Mucosa of stomach (tissue), 1 donor: ENCODE data around the gene ANKRD50.

Source experiments
- H3K27me3 ChIP-seq: one replicate; pipeline ENCODE4 v1.7.0; 2013; ENCODE audit warnings: mild to moderate bottlenecking, low read length; ENCODE audit not compliant: control insufficient read depth, insufficient read depth
- H3K36me3 ChIP-seq: one replicate; pipeline ENCODE4 v1.7.0; 2013; ENCODE audit warnings: low read length; ENCODE audit not compliant: control insufficient read depth, insufficient read depth
- H3K4me1 ChIP-seq: one replicate; pipeline ENCODE4 v1.7.0; 2013; ENCODE audit warnings: mild to moderate bottlenecking, low read length; ENCODE audit not compliant: control insufficient read depth, insufficient read depth
- H3K4me3 ChIP-seq: one replicate; pipeline ENCODE4 v1.7.0; 2013; ENCODE audit warnings: low read length
- H3K9ac ChIP-seq: one replicate; pipeline ENCODE4 v1.7.0; 2013; ENCODE audit warnings: mild to moderate bottlenecking, low read length, moderate library complexity
- H3K9me3 ChIP-seq: one replicate; pipeline ENCODE4 v1.7.0; 2013; ENCODE audit warnings: mild to moderate bottlenecking, low read length, moderate library complexity; ENCODE audit not compliant: control insufficient read depth
- donor health status: Pancreatic carcinoma.

ANKRD50 gene

DNA sequence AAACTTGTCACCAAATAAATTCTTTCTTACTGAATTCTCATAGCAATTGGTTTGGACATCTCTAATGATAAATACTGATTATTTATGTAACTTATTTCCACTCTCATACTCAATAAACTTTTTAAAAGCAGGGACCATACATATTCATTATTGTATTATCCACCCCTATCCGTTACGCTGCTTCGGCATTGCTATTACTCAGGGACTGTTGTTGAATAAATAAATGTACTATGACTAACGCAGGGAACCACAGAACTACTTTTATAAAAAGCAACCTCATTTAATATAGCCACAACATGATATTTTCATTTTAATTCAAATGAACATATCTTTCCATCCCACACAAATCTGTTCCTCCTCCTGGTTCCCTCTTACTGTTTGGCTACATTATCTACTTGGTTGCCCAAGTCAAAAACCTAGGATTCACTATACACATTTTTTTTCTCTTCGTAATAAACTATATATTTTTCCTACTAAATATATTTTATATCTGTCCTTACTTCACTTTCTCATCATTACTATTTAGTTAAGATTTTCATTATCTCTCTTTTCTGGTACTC, 14.9 kb upstream of the ANKRD50 start:
- Histone ChIP-seq H3K4me3 (no peak overlapping the region), H3K36me3 (no peaks in the 10 kb centered on the region), H3K4me1 (no peaks in the 10 kb centered on the region), H3K9me3 (no peaks in the 10 kb centered on the region), H3K9ac (no peak overlapping the region), H3K27me3 (no peaks in the 10 kb centered on the region)

GRCh38 chr4:124726269-124726668, 13.7 kb upstream of the ANKRD50 start:
- no peaks in the 10 kb centered on the region for H3K9me3 ChIP-seq
- no peak overlapping the region for H3K9ac ChIP-seq
- no peaks in the 10 kb centered on the region for H3K4me1 ChIP-seq
- H3K4me3 ChIP-seq = no peak overlapping the region
- H3K36me3 ChIP-seq = no peaks in the 10 kb centered on the region
- no peaks in the 10 kb centered on the region for H3K27me3 ChIP-seq

GRCh38 chr4:124722071-124722470, 9.5 kb upstream of the ANKRD50 start:
- H3K9ac ChIP-seq = no peak overlapping the region
- no peaks in the 10 kb centered on the region for H3K36me3 ChIP-seq
- no peak overlapping the region for H3K4me3 ChIP-seq

GRCh38 chr4:124717101-124717500, 4.6 kb upstream of the ANKRD50 start:
- no peak overlapping the region for H3K9ac ChIP-seq
- no peaks in the 10 kb centered on the region for H3K9me3 ChIP-seq
- H3K4me1 ChIP-seq = no peaks in the 10 kb centered on the region
- no peaks in the 10 kb centered on the region for H3K27me3 ChIP-seq
- H3K36me3 ChIP-seq = no peaks in the 10 kb centered on the region
- no peak overlapping the region for H3K4me3 ChIP-seq

More at GRCh38 chr4:124722071-124722470, 9.5 kb upstream of the ANKRD50 start:
- Histone ChIP-seq H3K27me3 (no peaks in the 10 kb centered on the region), H3K4me1 (no peaks in the 10 kb centered on the region), H3K9me3 (no peaks in the 10 kb centered on the region)

DNA sequence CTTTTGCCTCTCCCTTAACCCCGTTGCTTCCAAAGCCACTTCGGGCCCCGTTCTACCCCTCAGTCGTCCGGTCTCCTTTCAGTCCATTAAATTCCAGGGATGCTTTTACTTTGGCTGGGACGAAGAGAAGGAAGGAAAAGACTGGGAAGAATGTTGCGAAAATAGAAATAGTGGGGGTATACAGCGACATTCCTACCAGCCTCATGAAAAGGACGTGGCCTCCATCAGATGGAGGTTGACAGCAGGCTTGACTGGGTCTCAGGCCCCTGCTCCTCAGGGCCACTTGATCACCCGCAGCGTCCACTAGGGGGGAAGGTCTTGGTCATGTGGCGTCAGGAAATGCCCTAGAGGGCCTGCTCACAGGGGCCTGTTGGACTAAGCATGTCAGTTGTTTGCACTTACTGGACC, 657 bp upstream of the ANKRD50 start:
- no peaks in the 10 kb centered on the region for H3K9me3 ChIP-seq
- H3K4me1 ChIP-seq = no peaks in the 10 kb centered on the region
- peak overlapping the region; percentile 83 for H3K9ac ChIP-seq
- H3K36me3 ChIP-seq = no peaks in the 10 kb centered on the region
- no peaks in the 10 kb centered on the region for H3K27me3 ChIP-seq
- peak overlapping the region; percentile 31 for H3K4me3 ChIP-seq

GRCh38 chr4:124711471-124712371, 811 bp downstream of the ANKRD50 start:
- Histone ChIP-seq H3K4me1 (no peaks in the 10 kb centered on the region), H3K27me3 (no peaks in the 10 kb centered on the region), H3K4me3 (peak overlapping the region; percentile 12), H3K36me3 (no peaks in the 10 kb centered on the region), H3K9ac (peak overlapping the region; percentile 68), H3K9me3 (no peaks in the 10 kb centered on the region)

GRCh38 chr4:124710911-124711310, 1.6 kb downstream of the ANKRD50 start:
- Histone ChIP-seq H3K9me3 (no peaks in the 10 kb centered on the region), H3K27me3 (no peaks in the 10 kb centered on the region), H3K4me3 (no peak overlapping the region), H3K36me3 (no peaks in the 10 kb centered on the region), H3K9ac (no peak overlapping the region), H3K4me1 (no peaks in the 10 kb centered on the region)

DNA sequence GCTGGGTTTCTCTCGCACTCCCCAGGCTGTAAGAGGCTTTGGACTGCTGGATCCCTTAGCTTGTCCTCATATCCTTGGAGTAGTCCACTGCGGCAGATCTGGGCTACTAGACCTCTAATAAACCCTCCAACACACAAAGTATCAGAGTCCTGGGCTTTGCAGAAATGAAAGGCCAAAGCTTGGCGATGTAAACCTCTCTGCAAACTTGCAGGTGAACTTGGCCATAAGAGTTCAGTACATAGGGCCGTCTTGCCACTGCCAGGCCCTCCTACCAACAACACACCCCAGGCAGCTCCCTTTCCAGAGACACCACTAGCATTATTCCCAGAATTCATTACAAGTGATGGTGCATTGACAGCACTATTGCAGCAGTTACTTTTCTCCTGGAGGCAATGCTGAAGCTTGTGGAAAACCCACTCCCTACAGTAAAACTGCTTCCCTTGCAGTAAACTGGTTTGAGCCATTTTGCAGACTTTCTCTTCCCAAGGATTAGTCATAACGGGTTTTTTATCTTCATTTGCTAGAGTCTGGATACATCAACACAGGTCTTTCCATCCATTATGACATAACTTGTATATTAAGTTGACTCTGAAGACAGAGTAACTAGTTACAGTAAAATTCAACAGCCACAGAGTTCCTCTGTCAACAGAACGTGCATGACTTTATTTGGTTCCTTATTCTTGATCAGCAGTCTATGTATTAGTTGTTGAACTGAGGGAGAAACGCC, 2.4 kb downstream of the ANKRD50 start:
- Histone ChIP-seq H3K4me3 (no peak overlapping the region), H3K9ac (no peak overlapping the region), H3K27me3 (no peaks in the 10 kb centered on the region), H3K4me1 (no peaks in the 10 kb centered on the region), H3K9me3 (no peaks in the 10 kb centered on the region), H3K36me3 (no peaks in the 10 kb centered on the region)

- no peaks in the 10 kb centered on the region for H3K9me3 ChIP-seq
- no peaks in the 10 kb centered on the region for H3K36me3 ChIP-seq
- H3K27me3 ChIP-seq = no peaks in the 10 kb centered on the region
- H3K4me1 ChIP-seq = peaks cover 3% of the 10 kb centered on the region
- no peak overlapping the region for H3K9ac ChIP-seq
- H3K4me3 ChIP-seq = no peak overlapping the region
Measured at GRCh38 chr4:124708517-124709300, 3.8 kb downstream of the ANKRD50 start.

GRCh38 chr4:124705393-124705792, 7.1 kb downstream of the ANKRD50 start:
- no peaks in the 10 kb centered on the region for H3K9me3 ChIP-seq
- H3K9ac ChIP-seq = no peak overlapping the region
- H3K4me1 ChIP-seq = peaks cover 6% of the 10 kb centered on the region
- no peaks in the 10 kb centered on the region for H3K27me3 ChIP-seq
- H3K4me3 ChIP-seq = no peak overlapping the region
- no peaks in the 10 kb centered on the region for H3K36me3 ChIP-seq

DNA sequence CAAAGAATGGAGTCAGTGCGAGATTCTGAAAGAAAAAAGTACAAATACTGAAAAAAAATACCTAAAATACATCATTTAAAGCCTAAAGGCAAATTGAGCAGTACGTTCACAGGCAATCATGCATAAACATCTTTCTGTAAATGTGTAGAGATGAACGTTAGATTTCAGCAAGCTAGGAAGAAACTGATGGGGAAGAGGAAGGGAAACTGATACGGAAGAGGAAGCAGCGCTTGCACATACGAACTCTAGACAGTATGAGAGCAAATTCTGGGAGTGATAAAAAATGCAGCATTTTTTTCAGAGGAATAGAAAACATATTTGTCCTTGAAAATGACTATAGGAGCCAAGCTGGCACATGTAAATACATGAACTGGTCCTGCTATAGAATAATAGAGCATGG, 9.4 kb downstream of the ANKRD50 start:
- Histone ChIP-seq H3K9ac (no peak overlapping the region), H3K4me1 (peaks cover 6% of the 10 kb centered on the region), H3K36me3 (no peaks in the 10 kb centered on the region), H3K27me3 (no peaks in the 10 kb centered on the region), H3K4me3 (no peak overlapping the region), H3K9me3 (no peaks in the 10 kb centered on the region)
